ENCODE data around the gene PHLDB1. TPM values are rescaled to one million over a fixed set of nuclear protein-coding genes. Genes with fewer than 3 reads are reported as not detected.

Gene PHLDB1
- polyA plus RNA-seq, 3 donors: 31.5 to 339 (median 208) TPM

GRCh38 chr11:118690553-118691304, 83.3 kb downstream of the PHLDB1 start:
- H3K27ac ChIP-seq (ENCODE audit: low read depth, low read length): no peak overlapping the region
- 77 to 87% (median 83%) methylated on average over 15 of the region's 15 CpGs for WGBS, 3 donors

GRCh38 chr11:118691926-118692830, 84.8 kb downstream of the PHLDB1 start:
- H3K27ac ChIP-seq (ENCODE audit: low read depth, low read length): no peak overlapping the region
- 61 to 77% (median 67%) methylated on average over 14 to 15 of the region's 15 CpGs for WGBS, 3 donors

- 88 to 90% (median 89%) methylated on average over 8 of the region's 8 CpGs for WGBS, 3 donors
- H3K27ac ChIP-seq (ENCODE audit: low read depth, low read length): no peak overlapping the region
Observed at GRCh38 chr11:118694185-118694584, 86.8 kb downstream of the PHLDB1 start.

- no peak overlapping the region for H3K27ac ChIP-seq (ENCODE audit: low read depth, low read length)
- 81 to 88% (median 86%) methylated on average over 11 of the region's 11 CpGs for WGBS, 3 donors
Observed at GRCh38 chr11:118694771-118695170, 87.4 kb downstream of the PHLDB1 start.

- WGBS, 3 donors: 87 to 89% (median 88%) methylated on average over 7 of the region's 7 CpGs
- H3K27ac ChIP-seq (ENCODE audit: low read depth, low read length): no peak overlapping the region
Observed at GRCh38 chr11:118696673-118697226, 89.3 kb downstream of the PHLDB1 start.

GRCh38 chr11:118697346-118697745, 89.9 kb downstream of the PHLDB1 start:
- H3K27ac ChIP-seq (ENCODE audit: low read depth, low read length): no peak overlapping the region
- 68 to 74% (median 71%) methylated on average over 8 of the region's 8 CpGs for WGBS, 3 donors

GRCh38 chr11:118699506-118700220, 92.2 kb downstream of the PHLDB1 start:
- WGBS, 3 donors: 86 to 88% (median 86%) methylated on average over 7 of the region's 7 CpGs
- H3K27ac ChIP-seq (ENCODE audit: low read depth, low read length): no peak overlapping the region

GRCh38 chr11:118703563-118704106, 96.2 kb downstream of the PHLDB1 start:
- WGBS, 3 donors: 87 to 94% (median 92%) methylated on average over 5 of the region's 5 CpGs
- no peak overlapping the region for H3K27ac ChIP-seq (ENCODE audit: low read depth, low read length)

GRCh38 chr11:118705111-118705741, 97.8 kb downstream of the PHLDB1 start:
- no peak overlapping the region for H3K27ac ChIP-seq (ENCODE audit: low read depth, low read length)
- 49 to 69% (median 58%) methylated on average over 15 of the region's 15 CpGs for WGBS, 3 donors

- 50 to 65% (median 60%) methylated on average over 12 of the region's 12 CpGs for WGBS, 3 donors
Observed at GRCh38 chr11:118705791-118706545, 98.6 kb downstream of the PHLDB1 start.

GRCh38 chr11:118706546-118706825, 99.1 kb downstream of the PHLDB1 start:
- 84 to 92% (median 92%) methylated on average over 7 of the region's 7 CpGs for WGBS, 3 donors
- H3K27ac ChIP-seq (ENCODE audit: low read depth, low read length): no peak overlapping the region

More at GRCh38 chr11:118705791-118706545, 98.6 kb downstream of the PHLDB1 start:
- H3K27ac ChIP-seq (ENCODE audit: low read depth, low read length): no peak overlapping the region

Other genes with a start within 250 kb of the PHLDB1 start
- 10 to 100 TPM in 2 of 3 donors, 1 to 10 TPM in 1; 7.9 to 14.7 (median 11.4) TPM for gene UBE4A, start 248.0 kb upstream of the PHLDB1 start, polyA plus RNA-seq
- gene ATP5MG, start 206.0 kb upstream of the PHLDB1 start, polyA plus RNA-seq: 100 to 1,000 TPM in 2 of 3 donors, 10 to 100 TPM in 1; 63.1 to 232 (median 188) TPM
- 10 to 100 TPM in 1 of 3 donors, 1 to 10 TPM in 2; 7.9 to 14.4 (median 8.1) TPM for gene KMT2A, start 171.1 kb upstream of the PHLDB1 start, polyA plus RNA-seq
- 10 to 100 TPM in 1 of 3 donors, 1 to 10 TPM in 2; 1.0 to 12.6 (median 2.8) TPM for gene TTC36, start 80.1 kb upstream of the PHLDB1 start, polyA plus RNA-seq
- gene TMEM25, start 76.4 kb upstream of the PHLDB1 start, polyA plus RNA-seq: 10 to 100 TPM in 1 of 3 donors, 1 to 10 TPM in 2; 5.5 to 13.4 (median 6.4) TPM
- 10 to 100 TPM; 12.4 to 22.5 (median 15.1) TPM for gene IFT46, start 41.7 kb upstream of the PHLDB1 start, polyA plus RNA-seq
- 10 to 100 TPM; 73.5 to 82.1 (median 73.9) TPM for gene ARCN1, start 35.2 kb upstream of the PHLDB1 start, polyA plus RNA-seq
- 1 to 10 TPM in 2 of 3 donors, under 1 TPM in 1; 0.54 to 5.7 (median 2.0) TPM for gene TREH, start 72.0 kb downstream of the PHLDB1 start, polyA plus RNA-seq
- gene DDX6, start 183.5 kb downstream of the PHLDB1 start, polyA plus RNA-seq: 10 to 100 TPM; 11.9 to 28.7 (median 16.8) TPM

Measured in adipose tissue (tissue), 3 donors.